ENCODE results near the gene UBE2J2.

Gene UBE2J2

GRCh38 chr1:1212780-1213344, 60.8 kb downstream of the UBE2J2 start:
- no peak overlapping the region for H3K27ac ChIP-seq
- no peak for TF ChIP-seq CTCF (conservative IDR thresholded peaks at IDR 0.05)

- no peak for TF ChIP-seq CTCF (conservative IDR thresholded peaks at IDR 0.05)
- H3K27ac ChIP-seq, result no peak overlapping the region
Measured at GRCh38 chr1:1211541-1212441, 61.9 kb downstream of the UBE2J2 start.

GRCh38 chr1:1210726-1211540, 62.7 kb downstream of the UBE2J2 start:
- no peak overlapping the region for H3K27ac ChIP-seq
- TF ChIP-seq CTCF (conservative IDR thresholded peaks at IDR 0.05), result no peak

GRCh38 chr1:1208713-1209433, 64.8 kb downstream of the UBE2J2 start:
- no peak overlapping the region for H3K27ac ChIP-seq
- TF ChIP-seq CTCF (conservative IDR thresholded peaks at IDR 0.05), result no peak

- no peak for TF ChIP-seq CTCF (conservative IDR thresholded peaks at IDR 0.05)
- H3K27ac ChIP-seq, result no peak overlapping the region
Measured at GRCh38 chr1:1207571-1207892, 66.1 kb downstream of the UBE2J2 start.

- TF ChIP-seq CTCF (conservative IDR thresholded peaks at IDR 0.05), result peak; percentile 32
- H3K27ac ChIP-seq, result peak overlapping the region; percentile 65; the same call in 1 of the 2 replicates
Measured at GRCh38 chr1:1206966-1207531, 66.6 kb downstream of the UBE2J2 start.
